GM23248 (cell line): ENCODE data around the gene INHBB.

Source experiments
- EZH2 ChIP-seq: fragments of 200-600 bp; sonication (generic); IDR thresholded peaks from 2 replicates; pipeline ENCODE4 v1.6.1; 2018; ENCODE audit warnings: antibody characterized with exemption, mild to moderate bottlenecking; ENCODE audit not compliant: insufficient read depth, poor library complexity, severe bottlenecking
- EZH2phosphoT487 ChIP-seq: fragments of 200-600 bp; sonication (generic); IDR thresholded peaks from 2 replicates; pipeline ENCODE4 v1.6.1; 2018; ENCODE audit warnings: antibody characterized with exemption, moderate library complexity, mild to moderate bottlenecking, low read depth; ENCODE audit not compliant: insufficient read depth

DNA sequence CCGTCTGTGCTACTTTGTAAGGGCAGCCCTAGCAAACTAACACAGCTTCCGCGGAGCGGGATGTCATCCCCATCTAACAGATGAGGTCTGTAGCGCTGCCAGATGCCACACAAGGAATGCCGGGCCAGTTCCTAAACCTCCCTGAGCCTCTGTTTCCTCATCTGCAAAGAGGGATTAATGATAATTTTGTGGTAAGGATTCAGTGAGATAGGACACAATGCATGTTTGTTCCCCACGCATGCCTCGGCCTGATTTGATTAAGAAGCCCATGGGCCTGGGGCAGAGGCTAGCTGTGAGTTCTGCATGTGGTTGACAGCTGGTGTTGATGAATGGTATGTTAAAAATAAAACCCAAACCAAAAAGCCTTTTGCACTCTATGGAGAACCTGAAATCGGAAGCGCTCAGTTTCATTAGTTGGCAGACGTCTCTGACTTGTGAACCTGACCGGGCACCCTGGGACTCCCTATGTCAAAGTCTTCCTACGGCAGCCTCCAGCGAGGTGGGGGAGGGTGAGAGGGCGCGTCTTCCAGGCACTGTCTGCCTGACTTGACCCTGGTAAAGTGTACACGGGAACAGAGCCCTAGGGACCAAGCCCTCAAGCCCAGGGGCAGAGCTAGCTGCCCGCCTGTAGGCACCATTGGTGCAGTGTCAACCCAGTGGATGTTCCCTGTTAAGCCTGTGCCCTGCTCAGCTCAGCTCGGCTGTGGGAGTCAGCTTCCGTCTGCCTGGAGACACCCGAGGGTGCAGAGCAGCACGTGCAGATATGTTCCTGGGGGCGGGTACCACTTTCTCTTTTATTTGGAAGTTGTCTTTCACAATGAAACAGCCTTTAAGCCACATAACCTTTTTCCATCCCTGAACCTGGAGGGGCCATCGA lies 14.8 kb upstream of the INHBB start:
- TF ChIP-seq EZH2phosphoT487 (no peak), EZH2 (no peak)
